Measurements from ENCODE around the gene LUM. TPM values are rescaled to one million over a fixed set of nuclear protein-coding genes. Genes with fewer than 3 reads are reported as not detected.

Gene LUM
- total RNA-seq, 4 donors from 2014 or later: 1.3 to 12.7 (median 5.9) TPM

GRCh38 chr12:91108196-91108755, 3.0 kb downstream of the LUM start:
- Histone ChIP-seq H3K27ac (no peak overlapping the region), H3K4me1 (no peaks in the 10 kb centered on the region), H3K4me3 (no peak overlapping the region), H3K36me3 (no peaks in the 10 kb centered on the region), H3K27me3 (no peaks in the 10 kb centered on the region), H3K9me3 (no peaks in the 10 kb centered on the region)
- intact Hi-C loops (cut with DNase I; ENCODE audit: low total_unique reads): no loop called here
- in situ Hi-C loops (cut with MboI; ENCODE audit: low sequenced_read_pairs in 4 of 4): no loop called here
- DNase-seq (no peak), ATAC-seq (no peak)
- TF ChIP-seq CTCF (IDR thresholded peaks at IDR 0.05 in 4 of 5, conservative IDR thresholded peaks at IDR 0.05 in 1 of 5) (no peak), POLR2A (IDR thresholded peaks at IDR 0.05) (no peak)

GRCh38 chr12:91106283-91106682, 5.0 kb downstream of the LUM start:
- intact Hi-C loops (cut with DNase I; ENCODE audit: low total_unique reads) (no loop called here), in situ Hi-C loops (cut with MboI; ENCODE audit: low sequenced_read_pairs in 4 of 4) (no loop called here)
- Histone ChIP-seq H3K27me3 (no peaks in the 10 kb centered on the region), H3K9me3 (no peaks in the 10 kb centered on the region), H3K27ac (no peak overlapping the region), H3K36me3 (no peaks in the 10 kb centered on the region), H3K4me3 (no peak overlapping the region), H3K4me1 (no peaks in the 10 kb centered on the region)
- ATAC-seq (no peak), DNase-seq (no peak)
- TF ChIP-seq POLR2A (IDR thresholded peaks at IDR 0.05) (no peak), CTCF (IDR thresholded peaks at IDR 0.05 in 4 of 5, conservative IDR thresholded peaks at IDR 0.05 in 1 of 5) (no peak)

- DNase-seq (no peak), ATAC-seq (no peak)
- Histone ChIP-seq H3K9me3 (no peaks in the 10 kb centered on the region), H3K4me1 (no peaks in the 10 kb centered on the region), H3K27me3 (no peaks in the 10 kb centered on the region), H3K4me3 (no peak overlapping the region), H3K36me3 (no peaks in the 10 kb centered on the region), H3K27ac (no peak overlapping the region)
- intact Hi-C loops (cut with DNase I; ENCODE audit: low total_unique reads) (no loop called here), in situ Hi-C loops (cut with MboI; ENCODE audit: low sequenced_read_pairs in 4 of 4) (no loop called here)
- no peak for TF ChIP-seq CTCF (IDR thresholded peaks at IDR 0.05 in 4 of 5, conservative IDR thresholded peaks at IDR 0.05 in 1 of 5)
- TF ChIP-seq POLR2A (IDR thresholded peaks at IDR 0.05): no peak
These were observed 5.5 kb downstream of the LUM start for GRCh38 chr12:91105807-91106206.

GRCh38 chr12:91104812-91105466, 6.4 kb downstream of the LUM start:
- H3K36me3 ChIP-seq: no peaks in the 10 kb centered on the region
- DNase-seq: no peak
- no peak overlapping the region for H3K27ac ChIP-seq
- ATAC-seq: no peak
- H3K27me3 ChIP-seq: no peaks in the 10 kb centered on the region
- TF ChIP-seq POLR2A (IDR thresholded peaks at IDR 0.05) (no peak), CTCF (IDR thresholded peaks at IDR 0.05 in 4 of 5, conservative IDR thresholded peaks at IDR 0.05 in 1 of 5) (no peak)
- intact Hi-C loops (cut with DNase I; ENCODE audit: low total_unique reads) (no loop called here), in situ Hi-C loops (cut with MboI; ENCODE audit: low sequenced_read_pairs in 4 of 4) (no loop called here)
- H3K4me1 ChIP-seq: no peaks in the 10 kb centered on the region
- H3K4me3 ChIP-seq: no peak overlapping the region
- H3K9me3 ChIP-seq: no peaks in the 10 kb centered on the region

All from gastrocnemius medialis (tissue), 4 donors.